GM10248 (cell line): Measurements from ENCODE around the gene TOMM20.
"Not testable (repeated sequence)": the region's sequence is repeated elsewhere in the genome, so short reads cannot be mapped to it uniquely, and the experiment has no call there.

Source experiments
- CTCF ChIA-PET: fragments of 300-600 bp; sonication (Branson Sonifier 250); formaldehyde crosslinking; extraction: SDS; loops from one replicate; lab custom pipeline; 2021; ENCODE audit warnings: antibody characterized with exemption; lab: Yijun Ruan, JAX
- POLR2A ChIA-PET: fragments of 350-650 bp; sonication (Branson Sonifier 250); formaldehyde crosslinking; extraction: SDS; loops from one replicate; lab custom pipeline; 2020; ENCODE audit warnings: antibody characterized with exemption; lab: Yijun Ruan, JAX
- DNase-seq: peaks from one replicate; pipeline ENCODE4 v3.0.0; 2012; ENCODE audit errors: extremely low spot score
- CTCF ChIP-seq: IDR thresholded peaks from 2 replicates; pipeline ENCODE4 v1.5.1; 2012; ENCODE audit warnings: mild to moderate bottlenecking, low read depth; ENCODE audit errors: extremely low read depth, missing control alignments, control extremely low read depth

The TOMM20 gene

GRCh38 chr1:235160957-235161684, 32.5 kb upstream of the TOMM20 start, which contains the start of gene RBM34:
Gene RBM34 (minus strand): TSS chr1:235161250. CDS start chr1:235161226, 24 bp downstream.
- ChIA-PET CTCF (interaction anchor here (0.7 to 3.7 kb wide), 6 partner anchors 9 to 344 kb away, joined by 3 to 19 read pairs (median 4); no protein-coding TSS in a partner anchor), POLR2A (interaction anchor here (0.6 to 0.7 kb wide), 3 partner anchors 16 to 225 kb away, joined by 3 to 4 read pairs (median 3); partner anchors contain the start of gene GGPS1)
- peak; percentile 94 for DNase-seq
- peak; percentile 3 for TF ChIP-seq CTCF

GRCh38 chr1:235160383-235160956, 31.8 kb upstream of the TOMM20 start:
- peak; percentile 58 for DNase-seq
- CTCF ChIA-PET = interaction anchor here (0.7 to 3.7 kb wide), 7 partner anchors 8 to 345 kb away, joined by 3 to 19 read pairs (median 3); no protein-coding TSS in a partner anchor

GRCh38 chr1:235159930-235160329, 31.3 kb upstream of the TOMM20 start:
- not testable (repeated sequence) for DNase-seq
- ChIA-PET CTCF (interaction anchor here (1.7 to 3.7 kb wide), 4 partner anchors 9 to 53 kb away, joined by 3 to 19 read pairs (median 4); no protein-coding TSS in a partner anchor), POLR2A (interaction anchor here (0.7 kb wide), 1 partner anchor 463 kb away, joined by 4 read pairs; no protein-coding TSS in a partner anchor)

More at GRCh38 chr1:235160383-235160956, 31.8 kb upstream of the TOMM20 start:
- POLR2A ChIA-PET = interaction anchor here (0.6 to 0.7 kb wide), 4 partner anchors 15 to 464 kb away, joined by 3 to 4 read pairs (median 4); partner anchors contain the start of gene GGPS1
- TF ChIP-seq CTCF = no peak

GRCh38 chr1:235159284-235159683, 30.6 kb upstream of the TOMM20 start:
- not testable (repeated sequence) for DNase-seq
- POLR2A ChIA-PET = interaction anchor here (0.6 kb wide), 2 partner anchors 17 to 151 kb away, joined by 3 to 4 read pairs; no protein-coding TSS in a partner anchor
- CTCF ChIA-PET = interaction anchor here (1.7 to 3.7 kb wide), 4 partner anchors 8 to 52 kb away, joined by 3 to 19 read pairs (median 4); no protein-coding TSS in a partner anchor

GRCh38 chr1:235158680-235159079, 30.0 kb upstream of the TOMM20 start:
- POLR2A ChIA-PET = interaction anchor here (0.5 to 0.6 kb wide), 3 partner anchors 16 to 152 kb away, joined by 3 to 4 read pairs (median 4); no protein-coding TSS in a partner anchor
- CTCF ChIA-PET = interaction anchor here (0.7 to 1.7 kb wide), 2 partner anchors 10 to 20 kb away, joined by 3 to 4 read pairs; no protein-coding TSS in a partner anchor
- TF ChIP-seq CTCF = no peak
- DNase-seq = no peak

- CTCF ChIA-PET = interaction anchor here (0.8 to 2.3 kb wide), 5 partner anchors 9 to 24 kb away, joined by 3 to 5 read pairs (median 5); no protein-coding TSS in a partner anchor
- no peak for TF ChIP-seq CTCF
- no peak for DNase-seq
- POLR2A ChIA-PET = no interaction called here
Observed at GRCh38 chr1:235157150-235157549, 28.5 kb upstream of the TOMM20 start.

- ChIA-PET POLR2A (no interaction called here), CTCF (interaction anchor here (1.0 to 2.3 kb wide), 5 partner anchors 9 to 24 kb away, joined by 3 to 5 read pairs (median 5); no protein-coding TSS in a partner anchor)
- TF ChIP-seq CTCF = no peak
- DNase-seq = no peak
Observed at GRCh38 chr1:235156740-235157139, 28.1 kb upstream of the TOMM20 start.
